Cardiac muscle cell (in vitro differentiated cells and primary cell): ENCODE data around the gene SIMC1. TPM values are rescaled to one million over a fixed set of nuclear protein-coding genes. Genes with fewer than 3 reads are reported as not detected.

ENCODE experiments used
- DNase-seq, 2 donors: peaks; one replicate each; pipeline versions ENCODE4 v3.0.0 to v3.0.0-alpha.2; 2010 to 2017; ENCODE audit warnings: low read depth in 1 of 2, low spot score in 1 of 2
- H3K27ac ChIP-seq: fragments of 200-600 bp; sonication (generic); 2 replicates; pipeline ENCODE4 v1.5.1; 2016
- H3K27me3 ChIP-seq: fragments of 200-600 bp; sonication (generic); 2 replicates; pipeline ENCODE4 v1.6.0; 2016; ENCODE audit warnings: control low read depth
- H3K36me3 ChIP-seq: fragments of 200-600 bp; sonication (generic); 2 replicates; pipeline ENCODE4 v1.5.1; 2016; ENCODE audit warnings: control low read depth
- H3K4me1 ChIP-seq: fragments of 200-600 bp; sonication (generic); 2 replicates; pipeline ENCODE4 v1.8.1; 2017; ENCODE audit warnings: low read depth, mild to moderate bottlenecking, mixed run types
- H3K4me3 ChIP-seq: fragments of 200-600 bp; sonication (generic); 2 replicates; pipeline ENCODE4 v1.5.1; 2016; ENCODE audit warnings: mild to moderate bottlenecking
- H3K9me3 ChIP-seq: fragments of 200-600 bp; sonication (generic); 2 replicates; pipeline ENCODE4 v1.5.1; 2017; ENCODE audit warnings: low read depth, mild to moderate bottlenecking, control low read depth
- CTCF ChIP-seq: IDR thresholded peaks from 2 replicates; pipeline ENCODE4 v1.5.1; 2012; ENCODE audit warnings: low read depth, mild to moderate bottlenecking, low read length
- polyA plus RNA-seq: library from polyadenylated mRNA; unstranded; fragments of >200 nt; fragmentation: Nextera tagmentation; extraction: Ambion mirVana; gene quantifications from 2 replicates; pipeline ENCODE4 v1.2.1, GENCODE V29; 2016
- total RNA-seq: library from RNA; depleted of rRNA; stranded (reverse); fragments of >200 nt; gene quantifications from 2 replicates; pipeline ENCODE4 v1.2.3, GENCODE V29; 2016

The SIMC1 gene
- total and polyA plus RNA-seq, 2 experiments from 2014 or later: 17.0 to 21.4 TPM

DNA sequence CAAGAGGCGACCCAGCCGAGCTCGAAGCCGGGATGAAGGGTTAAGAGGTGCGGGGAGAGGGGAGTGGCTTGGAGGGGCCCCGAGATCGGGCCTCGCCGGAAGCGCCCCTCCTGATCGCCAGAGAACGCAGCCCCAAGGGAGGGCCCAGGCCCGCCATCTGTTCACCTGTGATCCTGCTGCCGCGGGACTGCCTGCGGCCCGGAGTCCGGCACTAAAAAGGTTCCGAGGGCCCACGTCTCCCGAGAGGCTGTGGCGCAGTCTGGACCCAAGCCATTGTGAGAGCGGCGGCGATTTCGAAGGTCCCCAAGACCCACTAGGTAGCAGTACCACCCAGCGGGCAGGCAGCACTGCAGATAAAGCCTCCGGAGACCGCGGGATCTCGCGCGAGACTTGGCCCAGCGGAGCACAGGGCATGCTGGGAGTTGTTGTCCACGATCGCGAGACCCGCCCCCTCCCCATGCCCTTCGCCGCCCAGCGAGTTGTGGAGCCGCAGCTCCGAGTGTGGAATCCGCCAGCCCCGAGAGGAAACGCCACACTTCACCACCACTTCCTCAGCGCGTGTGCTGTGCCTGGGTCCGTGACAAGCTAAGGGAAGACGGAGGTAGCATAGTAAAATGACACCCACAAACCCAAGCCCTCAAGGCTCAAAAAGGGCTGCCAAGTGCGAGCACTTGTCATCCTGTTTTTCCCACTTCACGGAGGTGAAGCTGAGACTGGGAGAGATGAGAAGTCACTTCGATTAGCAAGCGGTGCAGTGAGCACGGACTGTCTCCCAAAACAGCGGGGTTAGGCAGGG is 123.4 kb downstream of the SIMC1 start, which contains the start of gene KIAA1191:
Gene KIAA1191 (minus strand): TSS at position 328 of the 796 bp plus-strand sequence. CDS start 2,256 bp downstream, outside the sequence.
- peak within 1 kb of the TSS; percentile 40 for H3K27ac ChIP-seq
- peaks cover 3% of the 10 kb centered on the region for H3K4me1 ChIP-seq
- H3K27me3 ChIP-seq: peaks cover 27% of the 10 kb centered on the region
- TF ChIP-seq CTCF: peak; percentile 14
- H3K9me3 ChIP-seq: no peaks in the 10 kb centered on the region
- H3K36me3 ChIP-seq: peaks cover 10% of the 10 kb centered on the region
- H3K4me3 ChIP-seq: peak within 1 kb of the TSS; percentile 55
- peak; percentile 89 to 92 for DNase-seq

GRCh38 chr5:176362233-176362490 is 123.9 kb downstream of the SIMC1 start:
- DNase-seq: no peak
- peak overlapping the region; percentile 55 for H3K4me3 ChIP-seq
- peaks cover 9% of the 10 kb centered on the region for H3K36me3 ChIP-seq
- TF ChIP-seq CTCF: no peak
- H3K9me3 ChIP-seq: no peaks in the 10 kb centered on the region
- H3K27me3 ChIP-seq: peaks cover 27% of the 10 kb centered on the region
- H3K27ac ChIP-seq: no peak overlapping the region
- peaks cover 3% of the 10 kb centered on the region for H3K4me1 ChIP-seq

- TF ChIP-seq CTCF: no peak
- Histone ChIP-seq H3K36me3 (peaks cover 6% of the 10 kb centered on the region), H3K9me3 (no peaks in the 10 kb centered on the region), H3K27ac (no peak overlapping the region), H3K4me3 (peak overlapping the region; percentile 87), H3K27me3 (peaks cover 27% of the 10 kb centered on the region), H3K4me1 (peaks cover 3% of the 10 kb centered on the region)
- no peak for DNase-seq
These were observed 126.6 kb downstream of the SIMC1 start for GRCh38 chr5:176364765-176365350.

- Histone ChIP-seq H3K27me3 (peaks cover 27% of the 10 kb centered on the region), H3K36me3 (peaks cover 8% of the 10 kb centered on the region), H3K4me1 (peaks cover 3% of the 10 kb centered on the region), H3K4me3 (peak within 1 kb of the TSS; percentile 87), H3K9me3 (no peaks in the 10 kb centered on the region), H3K27ac (no peak within 1 kb of the TSS)
- DNase-seq: peak; percentile 47 to 63
- no peak for TF ChIP-seq CTCF
These were observed 127.4 kb downstream of the SIMC1 start, which contains the start of gene ARL10 for GRCh38 chr5:176365351-176366231. TSS of gene ARL10 (plus strand) at chr5:176365487. CDS start at chr5:176365564, 77 bp downstream.

GRCh38 chr5:176366232-176366894 is 128.1 kb downstream of the SIMC1 start:
- no peaks in the 10 kb centered on the region for H3K4me1 ChIP-seq
- TF ChIP-seq CTCF: no peak
- peaks cover 10% of the 10 kb centered on the region for H3K36me3 ChIP-seq
- H3K9me3 ChIP-seq: no peaks in the 10 kb centered on the region
- DNase-seq: no peak
- H3K27ac ChIP-seq: no peak overlapping the region
- H3K27me3 ChIP-seq: peaks cover 27% of the 10 kb centered on the region
- H3K4me3 ChIP-seq: peak overlapping the region; percentile 87
